A549 (cell line): ENCODE measurements around the gene E4F1. TPM values are rescaled to one million over a fixed set of nuclear protein-coding genes. Genes with fewer than 3 reads are reported as not detected.

Experiments used
- ATAC-seq, 2 experiments: fragments of 200-7000 bp in 1 of 2; fragments of >200 bp in 1 of 2; cut with Nextera tagmentation in 1 of 2; cut with Tn5 transposase in 1 of 2; 3 replicates each; pipeline versions ENCODE4 v1.8.0 to v1.9.1; 2018 to 2020; ENCODE audit warnings: mild to moderate bottlenecking in 1 of 2, moderate library complexity in 1 of 2
- CTCF ChIA-PET: fragments of 300-600 bp; sonication (Branson Sonifier 250); formaldehyde crosslinking; extraction: SDS; loops from one replicate; lab custom pipeline; 2021; ENCODE audit warnings: antibody characterized with exemption, inconsistent platforms; lab: Yijun Ruan, JAX
- POLR2A ChIA-PET: fragments of 350-600 bp; formaldehyde crosslinking; extraction: SDS; loops from one replicate; lab custom pipeline; 2021; ENCODE audit warnings: antibody characterized with exemption, inconsistent platforms; lab: Yijun Ruan, JAX
- DNase-seq, 2 experiments: peaks; one replicate each; pipeline versions ENCODE4 v3.0.0 to v3.0.0-alpha.2; 2011 to 2016; ENCODE audit warnings: low read depth in 1 of 2, low spot score in 1 of 2
- FAIRE-seq: peaks from 2 replicates; lab custom pipeline; 2011; peaks lifted over from hg19 to GRCh38; lab: Jason Lieb, UNC
- H3K27ac ChIP-seq, 2 experiments: fragments of >200 bp; sonication (Bioruptor Twin); formaldehyde crosslinking; 3 replicates each; pipeline ENCODE4 v1.5.1; 2016 to 2017
- H3K4me1 ChIP-seq: fragments of >200 bp; sonication (Bioruptor Twin); formaldehyde crosslinking; 3 replicates; pipeline ENCODE4 v1.6.1; 2016
- H3K4me2 ChIP-seq: fragments of >200 bp; sonication (Bioruptor Twin); formaldehyde crosslinking; 3 replicates; pipeline ENCODE4 v1.6.1; 2016
- H3K4me3 ChIP-seq: fragments of >200 bp; sonication (Bioruptor Twin); formaldehyde crosslinking; 3 replicates; pipeline ENCODE4 v1.5.1; 2016
- H3K9me3 ChIP-seq: fragments of >200 bp; sonication (Bioruptor Twin); formaldehyde crosslinking; 3 replicates; pipeline ENCODE4 v1.6.1; 2016
- CHD2 ChIP-seq: fragments of 150-350 bp; IDR thresholded peaks from 2 replicates; pipeline ENCODE4 v1.6.1; 2014; ENCODE audit warnings: low read length; ENCODE audit not compliant: partially characterized antibody
- EHMT2 ChIP-seq: fragments of 200-600 bp; sonication (generic); IDR thresholded peaks from 2 replicates; pipeline ENCODE4 v1.6.1; 2016; ENCODE audit warnings: antibody characterized with exemption, low read depth, mild to moderate bottlenecking, moderate library complexity
- EP300 ChIP-seq, 2 experiments: fragments of >200 bp; sonication (Bioruptor Twin); formaldehyde crosslinking; IDR thresholded peaks; 2 replicates in 1 of 2; 3 replicates in 1 of 2; pipeline ENCODE4 v1.6.1; 2016 to 2017
- ESRRA ChIP-seq: fragments of 150-350 bp; IDR thresholded peaks from 2 replicates; pipeline ENCODE4 v1.6.1; 2014; ENCODE audit warnings: mild to moderate bottlenecking, low read length, borderline replicate concordance
- FOXS1 ChIP-seq: fragments of 250-450 bp; sonication (Bioruptor Pico); IDR thresholded peaks from 2 replicates; pipeline ENCODE4 v1.5.0; 2020; ENCODE audit warnings: mild to moderate bottlenecking, moderate library complexity
- HDAC2 ChIP-seq: fragments of 200-600 bp; sonication (generic); IDR thresholded peaks from 2 replicates; pipeline ENCODE4 v1.6.1; 2016
- HOXB13 ChIP-seq: fragments of 250-450 bp; sonication (Bioruptor Pico); IDR thresholded peaks from 2 replicates; pipeline ENCODE4 v1.5.0; 2020; ENCODE audit warnings: low read depth, mild to moderate bottlenecking, moderate library complexity
- HOXB5 ChIP-seq: fragments of 250-450 bp; sonication (Bioruptor Pico); IDR thresholded peaks from 2 replicates; pipeline ENCODE4 v1.5.0; 2020; ENCODE audit warnings: mild to moderate bottlenecking, moderate library complexity
- JUN ChIP-seq, 2 experiments: fragments of >200 bp; sonication (Bioruptor Twin); formaldehyde crosslinking; IDR thresholded peaks; 2 replicates in 1 of 2; 3 replicates in 1 of 2; pipeline ENCODE4 v1.6.1; 2016 to 2017
- MAZ ChIP-seq: fragments of 150-350 bp; IDR thresholded peaks from 2 replicates; pipeline ENCODE4 v1.6.1; 2014; ENCODE audit warnings: antibody characterized with exemption, low read depth, low read length, borderline replicate concordance
- NFE2L2 ChIP-seq: fragments of 150-350 bp; conservative IDR thresholded peaks from 2 replicates; pipeline ENCODE4 v1.6.1; 2014; ENCODE audit warnings: low read length
- NPAS2 ChIP-seq: fragments of 250-450 bp; sonication (Bioruptor Pico); IDR thresholded peaks from 2 replicates; pipeline ENCODE4 v1.8.0; 2022; ENCODE audit warnings: mild to moderate bottlenecking, moderate library complexity, borderline replicate concordance
- POLR2AphosphoS2 ChIP-seq: conservative IDR thresholded peaks from 2 replicates; pipeline ENCODE4 v1.6.1; 2012; ENCODE audit warnings: low read length, improper control_type of control experiment, inconsistent platforms
- RAD21 ChIP-seq, 2 experiments: fragments of >200 bp in 1 of 2; sonication (Bioruptor Twin) in 1 of 2; formaldehyde crosslinking in 1 of 2; IDR thresholded peaks in 1 of 2; conservative IDR thresholded peaks in 1 of 2; 2 replicates in 1 of 2; 3 replicates in 1 of 2; pipeline ENCODE4 v1.6.1; 2012 to 2018; ENCODE audit warnings: inconsistent platforms in 1 of 2
- RARB ChIP-seq: fragments of 250-450 bp; sonication (Bioruptor Pico); IDR thresholded peaks from 2 replicates; pipeline ENCODE4 v1.8.0; 2021; ENCODE audit warnings: mild to moderate bottlenecking, moderate library complexity
- RCOR1 ChIP-seq: fragments of 150-350 bp; IDR thresholded peaks from 2 replicates; pipeline ENCODE4 v1.6.1; 2014; ENCODE audit warnings: antibody characterized with exemption, low read length, low read depth
- RNF2 ChIP-seq: fragments of 200-600 bp; sonication (generic); IDR thresholded peaks from 2 replicates; pipeline ENCODE4 v1.6.1; 2016; ENCODE audit warnings: low read depth, mild to moderate bottlenecking, antibody characterized with exemption, moderate library complexity, borderline replicate concordance
- SMC3 ChIP-seq: fragments of >200 bp; sonication (Bioruptor Twin); formaldehyde crosslinking; IDR thresholded peaks from 3 replicates; pipeline ENCODE4 v1.6.1; 2018; ENCODE audit warnings: inconsistent platforms
- TP53 ChIP-seq: fragments of 250-450 bp; sonication (Bioruptor Pico); IDR thresholded peaks from 2 replicates; pipeline ENCODE4 v1.5.0; 2021; ENCODE audit warnings: mild to moderate bottlenecking, moderate library complexity
- ZSCAN20 ChIP-seq: fragments of 250-450 bp; sonication (Bioruptor Pico); IDR thresholded peaks from 2 replicates; pipeline ENCODE4 v1.8.0; 2022; ENCODE audit warnings: mild to moderate bottlenecking, moderate library complexity
- WGBS: methylation state at CpG from one replicate; pipeline ENCODE4 v1.1.6; 2017; ENCODE audit errors: missing lambda C conversion rate; 5-methylcytosine and 5-hydroxymethylcytosine counted together
- polyA plus RNA-seq, 4 experiments: library from polyadenylated mRNA; depleted of rRNA in 3 of 4; stranded (reverse); fragments of >200 nt; fragmentation: RNase III in 1 of 4; extraction: RNeasy Plus Mini Kit Qiagen cat#74134 plus additional on column Dnase treatment in 1 of 4; gene quantifications; 2 replicates in 3 of 4; 3 replicates in 1 of 4; pipeline ENCODE4 v1.2.3, GENCODE V29; 2011 to 2017
- TF ChIP-seq, protein P1 (sequence below): fragments of 250-450 bp; sonication (Bioruptor Pico); IDR thresholded peaks from 2 replicates; pipeline ENCODE4 v1.5.0; 2021; ENCODE audit warnings: mild to moderate bottlenecking, moderate library complexity, borderline replicate concordance
- TF ChIP-seq, protein P2 (sequence below): IDR thresholded peaks from 2 replicates; pipeline ENCODE4 v1.6.1; 2012; ENCODE audit warnings: low read depth, borderline replicate concordance
- TF ChIP-seq, protein P3 (sequence below): fragments of >200 bp; sonication (Bioruptor Twin); formaldehyde crosslinking; IDR thresholded peaks from 2 replicates; pipeline ENCODE4 v1.6.1; 2016
- TF ChIP-seq, protein P4 (sequence below): fragments of 150-350 bp; IDR thresholded peaks from 2 replicates; pipeline ENCODE4 v1.6.1; 2014; ENCODE audit warnings: low read depth, mild to moderate bottlenecking, low read length

Gene E4F1
- polyA plus RNA-seq, 2 of the 4 experiments (the other 2 are of a cell fraction), result 10.4 to 23.3 TPM

DNA sequence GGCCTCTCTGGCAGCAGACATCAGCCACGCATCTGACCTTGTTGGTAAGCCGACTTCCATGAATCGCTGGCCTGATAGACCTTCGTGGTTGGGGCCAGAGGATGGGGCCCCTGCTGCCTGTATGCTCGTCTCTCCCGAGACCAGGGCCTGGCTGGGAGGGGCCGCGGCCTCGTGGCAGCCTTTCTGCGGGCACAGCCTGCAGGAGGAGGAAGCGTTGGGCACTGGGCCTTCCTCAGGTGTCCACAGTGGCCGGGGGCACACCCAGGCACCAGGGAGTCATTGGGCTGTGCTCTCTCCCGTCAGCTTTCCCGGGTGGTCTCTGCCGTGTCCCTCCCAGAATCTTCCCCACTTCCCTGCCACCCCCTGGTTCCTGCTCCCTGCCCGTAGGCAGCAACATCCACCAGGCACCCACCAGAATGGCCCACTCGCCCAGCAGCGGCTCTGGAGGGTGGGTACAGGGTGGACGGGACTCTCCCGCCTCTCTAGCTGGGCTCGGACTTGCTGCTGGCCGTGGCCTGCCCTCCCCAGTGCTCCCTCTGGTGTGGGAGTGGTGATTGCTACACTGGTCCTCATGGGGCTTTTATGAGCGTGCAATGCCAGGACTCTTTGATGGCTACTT lies 6.3 kb downstream of the E4F1 start:
- DNase-seq (no peak), ATAC-seq (no peak), FAIRE-seq (no peak)
- H3K9me3 ChIP-seq, result no peaks in the 10 kb centered on the region
- TF ChIP-seq NFE2L2 (no peak), MAZ (no peak), ESRRA (no peak), RNF2 (no peak), CHD2 (no peak), SMC3 (no peak), HOXB5 (CRISPR knock-in tag) (no peak)
- TF ChIP-seq, protein P1, sequence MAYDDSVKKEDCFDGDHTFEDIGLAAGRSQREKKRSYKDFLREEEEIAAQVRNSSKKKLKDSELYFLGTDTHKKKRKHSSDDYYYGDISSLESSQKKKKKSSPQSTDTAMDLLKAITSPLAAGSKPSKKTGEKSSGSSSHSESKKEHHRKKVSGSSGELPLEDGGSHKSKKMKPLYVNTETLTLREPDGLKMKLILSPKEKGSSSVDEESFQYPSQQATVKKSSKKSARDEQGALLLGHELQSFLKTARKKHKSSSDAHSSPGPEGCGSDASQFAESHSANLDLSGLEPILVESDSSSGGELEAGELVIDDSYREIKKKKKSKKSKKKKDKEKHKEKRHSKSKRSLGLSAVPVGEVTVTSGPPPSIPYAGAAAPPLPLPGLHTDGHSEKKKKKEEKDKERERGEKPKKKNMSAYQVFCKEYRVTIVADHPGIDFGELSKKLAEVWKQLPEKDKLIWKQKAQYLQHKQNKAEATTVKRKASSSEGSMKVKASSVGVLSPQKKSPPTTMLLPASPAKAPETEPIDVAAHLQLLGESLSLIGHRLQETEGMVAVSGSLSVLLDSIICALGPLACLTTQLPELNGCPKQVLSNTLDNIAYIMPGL (CRISPR knock-in tag), result no peak
- H3K4me1 ChIP-seq, result peaks cover 21% of the 10 kb centered on the region
- POLR2A ChIA-PET, result no interaction called here
- WGBS, result 95% methylated on average over 12 of the region's 23 CpGs
- no peak overlapping the region for H3K4me3 ChIP-seq
- CTCF ChIA-PET, result interaction anchor here (2.3 kb wide), 1 partner anchor 35 kb away, joined by 7 read pairs; no protein-coding TSS in a partner anchor
- H3K4me2 ChIP-seq, result no peak overlapping the region
- no peak overlapping the region for H3K27ac ChIP-seq

DNA sequence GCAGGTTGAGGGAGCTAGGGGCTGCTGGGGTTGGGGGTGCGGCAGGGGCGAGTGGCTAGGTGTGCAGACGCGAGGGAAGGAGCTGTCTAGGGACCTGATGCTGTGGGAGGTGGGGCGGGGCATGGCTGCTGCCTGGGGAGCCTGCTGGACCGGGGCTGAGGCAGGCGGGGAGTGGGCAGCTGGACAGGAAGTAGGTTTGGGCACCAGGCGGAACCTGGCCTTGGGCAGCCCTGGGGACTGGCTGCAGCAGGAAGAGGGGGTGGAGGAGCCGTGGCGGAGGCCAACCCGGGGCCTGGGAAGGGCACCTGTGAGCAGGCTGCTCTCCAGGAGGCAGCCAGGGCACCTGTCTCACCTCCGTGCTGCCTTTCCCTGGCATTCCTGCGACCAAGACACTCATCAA lies 7.0 kb downstream of the E4F1 start:
- POLR2A ChIA-PET, result no interaction called here

DNA sequence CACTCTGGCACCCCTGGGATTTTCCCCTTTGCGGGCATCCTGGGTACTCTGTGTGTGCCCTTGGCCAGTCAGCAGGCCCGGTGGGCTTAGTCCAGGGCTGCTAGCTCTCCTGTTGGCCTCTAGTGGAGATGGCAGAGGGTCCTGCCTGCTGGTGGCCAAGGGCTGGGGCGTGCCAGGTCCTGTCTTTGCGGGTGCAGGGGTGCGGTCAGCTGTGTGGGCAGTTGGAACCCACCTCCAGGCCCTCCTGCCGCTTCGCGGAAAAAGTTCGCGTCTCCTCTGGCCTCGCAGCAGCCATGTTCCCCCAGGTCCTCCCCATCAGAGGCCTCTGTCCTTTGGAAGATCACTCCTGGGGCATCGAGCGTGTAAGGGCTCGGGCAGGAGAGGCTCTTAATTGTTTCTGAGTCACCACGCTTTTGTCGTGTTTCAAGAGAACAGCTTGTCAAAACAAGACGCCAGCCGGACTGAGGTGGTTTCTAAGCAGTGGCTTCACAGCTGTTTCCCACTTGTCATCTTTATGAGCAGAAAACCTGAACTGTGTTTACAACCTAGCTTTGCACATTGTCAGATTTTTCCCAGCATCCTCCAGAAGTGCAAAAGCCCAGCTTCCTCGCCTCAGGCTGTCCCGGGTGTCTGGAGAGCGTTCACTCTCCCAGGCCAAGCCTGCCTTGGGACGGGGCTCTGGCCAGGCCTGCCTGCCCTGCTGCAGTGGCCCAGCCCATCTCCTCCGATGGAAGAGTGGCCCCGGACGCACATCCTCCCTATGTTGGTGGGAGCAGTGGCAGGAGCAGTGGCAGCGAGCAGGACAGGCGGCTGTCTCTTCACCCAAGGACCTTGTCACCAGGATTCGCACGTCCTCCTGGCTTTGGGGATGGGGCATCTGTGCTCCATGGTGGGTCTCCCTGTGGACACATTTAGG lies 7.9 kb downstream of the E4F1 start:
- POLR2A ChIA-PET, result no interaction called here

More for the DNA sequence above, 7.0 kb downstream of the E4F1 start:
- no peak overlapping the region for H3K27ac ChIP-seq
- WGBS, result 90% methylated on average over 12 of the region's 13 CpGs
- DNase-seq (no peak), FAIRE-seq (no peak), ATAC-seq (no peak)
- no peak overlapping the region for H3K4me3 ChIP-seq
- H3K4me2 ChIP-seq, result no peak overlapping the region
- H3K4me1 ChIP-seq, result peaks cover 15% of the 10 kb centered on the region
- H3K9me3 ChIP-seq, result no peaks in the 10 kb centered on the region
- CTCF ChIA-PET, result interaction anchor here (2.3 kb wide), 1 partner anchor 36 kb away, joined by 7 read pairs; no protein-coding TSS in a partner anchor
- TF ChIP-seq EHMT2, result no peak
- TF ChIP-seq SMC3, result no peak
- no peak for TF ChIP-seq CHD2
- no peak for TF ChIP-seq HDAC2
- no peak for TF ChIP-seq EP300 (IDR thresholded peaks at IDR 0.05)
- TF ChIP-seq POLR2AphosphoS2, result no peak

More for the DNA sequence above, 7.9 kb downstream of the E4F1 start:
- CTCF ChIA-PET, result interaction anchor here (1.0 to 2.9 kb wide), 3 partner anchors 20 to 37 kb away, joined by 4 to 9 read pairs (median 7); partner anchors contain the start of gene ECI1
- no peak overlapping the region for H3K27ac ChIP-seq
- DNase-seq (no peak), FAIRE-seq (no peak), ATAC-seq (no peak)
- no peak overlapping the region for H3K4me2 ChIP-seq
- TF ChIP-seq RARB (CRISPR knock-in tag), result no peak
- TF ChIP-seq JUN (IDR thresholded peaks at IDR 0.05), result no peak
- no peak for TF ChIP-seq ESRRA
- TF ChIP-seq, protein P2, sequence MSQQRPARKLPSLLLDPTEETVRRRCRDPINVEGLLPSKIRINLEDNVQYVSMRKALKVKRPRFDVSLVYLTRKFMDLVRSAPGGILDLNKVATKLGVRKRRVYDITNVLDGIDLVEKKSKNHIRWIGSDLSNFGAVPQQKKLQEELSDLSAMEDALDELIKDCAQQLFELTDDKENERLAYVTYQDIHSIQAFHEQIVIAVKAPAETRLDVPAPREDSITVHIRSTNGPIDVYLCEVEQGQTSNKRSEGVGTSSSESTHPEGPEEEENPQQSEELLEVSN, result no peak
- TF ChIP-seq, protein P3, sequence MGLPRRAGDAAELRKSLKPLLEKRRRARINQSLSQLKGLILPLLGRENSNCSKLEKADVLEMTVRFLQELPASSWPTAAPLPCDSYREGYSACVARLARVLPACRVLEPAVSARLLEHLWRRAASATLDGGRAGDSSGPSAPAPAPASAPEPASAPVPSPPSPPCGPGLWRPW, result no peak
- no peak for TF ChIP-seq ZSCAN20 (CRISPR knock-in tag)
- TF ChIP-seq SMC3, result no peak
- no peak for TF ChIP-seq RAD21 (conservative IDR thresholded peaks at IDR 0.05 in 1 of 2, IDR thresholded peaks at IDR 0.05 in 1 of 2)
- TF ChIP-seq RCOR1, result no peak
- TF ChIP-seq EP300 (IDR thresholded peaks at IDR 0.05), result no peak
- no peak for TF ChIP-seq NPAS2
- TF ChIP-seq, protein P4, sequence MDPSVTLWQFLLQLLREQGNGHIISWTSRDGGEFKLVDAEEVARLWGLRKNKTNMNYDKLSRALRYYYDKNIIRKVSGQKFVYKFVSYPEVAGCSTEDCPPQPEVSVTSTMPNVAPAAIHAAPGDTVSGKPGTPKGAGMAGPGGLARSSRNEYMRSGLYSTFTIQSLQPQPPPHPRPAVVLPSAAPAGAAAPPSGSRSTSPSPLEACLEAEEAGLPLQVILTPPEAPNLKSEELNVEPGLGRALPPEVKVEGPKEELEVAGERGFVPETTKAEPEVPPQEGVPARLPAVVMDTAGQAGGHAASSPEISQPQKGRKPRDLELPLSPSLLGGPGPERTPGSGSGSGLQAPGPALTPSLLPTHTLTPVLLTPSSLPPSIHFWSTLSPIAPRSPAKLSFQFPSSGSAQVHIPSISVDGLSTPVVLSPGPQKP, result no peak
- no peak for TF ChIP-seq TP53 (CRISPR knock-in tag)
- TF ChIP-seq FOXS1, result no peak
- TF ChIP-seq HOXB13 (CRISPR knock-in tag), result no peak
- H3K9me3 ChIP-seq, result no peaks in the 10 kb centered on the region
- 89% methylated on average over 19 of the region's 29 CpGs for WGBS
- H3K4me1 ChIP-seq, result peaks cover 8% of the 10 kb centered on the region; the same call in 2 of the 3 replicates
- no peak overlapping the region for H3K4me3 ChIP-seq
